BE2C (cell line): Measurements from ENCODE around the gene TLR6.

Experiments
- DNase-seq: peaks from one replicate; pipeline ENCODE4 v3.0.0-alpha.2; 2020
- H3K27me3 ChIP-seq: fragments of 250-450 bp; sonication (Bioruptor Pico); 2 replicates; pipeline ENCODE4 v1.5.1; 2020; ENCODE audit warnings: mild to moderate bottlenecking
- H3K36me3 ChIP-seq: fragments of 250-450 bp; sonication (Bioruptor Pico); 2 replicates; pipeline ENCODE4 v1.5.1; 2020; ENCODE audit warnings: mild to moderate bottlenecking
- H3K4me1 ChIP-seq: fragments of 250-450 bp; sonication (Bioruptor Pico); 2 replicates; pipeline ENCODE4 v1.5.1; 2020
- H3K4me3 ChIP-seq: 2 replicates; pipeline ENCODE4 v1.5.1; 2011; ENCODE audit warnings: low read depth, low read length
- H3K9me3 ChIP-seq: fragments of 250-450 bp; sonication (Bioruptor Pico); 2 replicates; pipeline ENCODE4 v1.5.1; 2020
- TF ChIP-seq, protein P1 (sequence below): IDR thresholded peaks from 2 replicates; pipeline ENCODE4 v1.5.1; 2012; ENCODE audit warnings: mild to moderate bottlenecking, low read depth, low read length

TLR6 gene

DNA sequence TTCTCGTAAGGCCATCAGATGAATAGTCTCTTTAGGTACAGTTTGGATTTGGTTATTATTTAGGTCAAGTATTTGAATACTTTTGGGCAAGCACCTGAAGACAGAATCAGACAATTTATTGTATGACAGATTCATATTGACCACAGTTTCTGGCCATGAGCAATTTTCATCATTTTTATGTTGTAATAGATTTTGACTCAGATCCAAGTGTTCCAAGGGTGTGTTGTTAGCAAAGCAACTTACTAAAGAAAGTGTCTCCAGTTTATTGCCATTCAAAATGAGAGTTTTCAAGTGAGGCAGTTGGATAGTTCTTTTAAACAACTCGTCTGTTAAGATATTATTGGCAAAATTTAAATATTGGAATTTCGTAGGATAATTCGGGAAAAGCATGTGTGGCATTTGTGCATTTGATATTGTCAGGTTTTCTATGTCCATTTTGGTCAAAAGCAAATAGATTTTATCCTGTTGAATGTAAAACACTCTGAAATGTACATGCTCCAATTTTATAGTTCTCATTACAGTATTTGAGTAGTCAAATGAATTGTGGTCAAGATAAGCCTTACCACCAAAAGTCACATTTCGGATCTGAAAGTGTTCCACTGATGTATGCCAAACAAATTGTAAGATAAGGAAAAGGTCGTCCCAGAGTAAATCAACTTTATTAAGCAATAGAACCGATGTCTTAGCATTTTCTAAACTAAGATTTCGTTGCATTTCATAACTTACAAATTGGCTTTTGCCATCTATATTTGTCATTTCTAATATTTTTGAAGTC lies 82.2 kb downstream of the TLR6 start:
- Histone ChIP-seq H3K36me3 (no peaks in the 10 kb centered on the region), H3K9me3 (no peaks in the 10 kb centered on the region), H3K4me3 (no peak overlapping the region), H3K27me3 (peaks cover 18% of the 10 kb centered on the region), H3K4me1 (no peaks in the 10 kb centered on the region)
- no peak for DNase-seq
- TF ChIP-seq, protein P1, sequence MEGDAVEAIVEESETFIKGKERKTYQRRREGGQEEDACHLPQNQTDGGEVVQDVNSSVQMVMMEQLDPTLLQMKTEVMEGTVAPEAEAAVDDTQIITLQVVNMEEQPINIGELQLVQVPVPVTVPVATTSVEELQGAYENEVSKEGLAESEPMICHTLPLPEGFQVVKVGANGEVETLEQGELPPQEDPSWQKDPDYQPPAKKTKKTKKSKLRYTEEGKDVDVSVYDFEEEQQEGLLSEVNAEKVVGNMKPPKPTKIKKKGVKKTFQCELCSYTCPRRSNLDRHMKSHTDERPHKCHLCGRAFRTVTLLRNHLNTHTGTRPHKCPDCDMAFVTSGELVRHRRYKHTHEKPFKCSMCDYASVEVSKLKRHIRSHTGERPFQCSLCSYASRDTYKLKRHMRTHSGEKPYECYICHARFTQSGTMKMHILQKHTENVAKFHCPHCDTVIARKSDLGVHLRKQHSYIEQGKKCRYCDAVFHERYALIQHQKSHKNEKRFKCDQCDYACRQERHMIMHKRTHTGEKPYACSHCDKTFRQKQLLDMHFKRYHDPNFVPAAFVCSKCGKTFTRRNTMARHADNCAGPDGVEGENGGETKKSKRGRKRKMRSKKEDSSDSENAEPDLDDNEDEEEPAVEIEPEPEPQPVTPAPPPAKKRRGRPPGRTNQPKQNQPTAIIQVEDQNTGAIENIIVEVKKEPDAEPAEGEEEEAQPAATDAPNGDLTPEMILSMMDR, result no peak
